HCT116 (cell line): ENCODE results near the gene CASKIN2. TPM values are rescaled to one million over a fixed set of nuclear protein-coding genes. Genes with fewer than 3 reads are reported as not detected.

Experiments
- ATAC-seq: fragments of 200-7000 bp; cut with Tn5 transposase; 2 replicates; pipeline ENCODE4 v1.9.1; 2020; ENCODE audit warnings: mild to moderate bottlenecking, moderate library complexity
- BruUV-seq: library from RNA; stranded (reverse); fragments of 400-500 nt; replicated peaks from 2 replicates; lab custom pipeline; 2021; lab: Mats Ljungman, UMichigan
- CTCF ChIA-PET: fragments of 300-600 bp; sonication (Branson Sonifier 250); formaldehyde crosslinking; loops from one replicate; lab custom pipeline; 2021; ENCODE audit warnings: antibody characterized with exemption; lab: Charles Lee
- POLR2A ChIA-PET: fragments of 300-600, 350-600 bp; sonication (Branson Sonifier 250); formaldehyde crosslinking; loops from one replicate; lab custom pipeline; 2021; ENCODE audit warnings: antibody characterized with exemption; lab: Charles Lee
- RAD21 ChIA-PET, 2 experiments: fragments of 300-600 bp; sonication (Branson Sonifier 250); formaldehyde crosslinking; loops; one replicate each; lab custom pipeline; 2023; ENCODE audit warnings: low total read pairs in 2 of 2; ENCODE audit not compliant: uncharacterized antibody in 2 of 2, unreplicated experiment in 2 of 2, low non-redundant PET in 1 of 2; lab: Charles Lee
- DNase-seq: peaks from one replicate; pipeline ENCODE4 v3.0.0-alpha.2; 2010; ENCODE audit warnings: low read depth, low spot score
- H2AFZ ChIP-seq: fragments of 200-600 bp; shearing (Covaris generic), sonication (generic); 2 replicates; pipeline ENCODE4 v1.6.1; 2017; ENCODE audit warnings: low read depth, mixed run types, mixed read lengths, antibody characterized with exemption, low read length; ENCODE audit not compliant: poor library complexity, severe bottlenecking
- H3K27ac ChIP-seq: 2 replicates; pipeline ENCODE4 v1.5.1; 2012; ENCODE audit warnings: low read depth, low read length
- H3K27me3 ChIP-seq: fragments of 200-600 bp; sonication (generic); 2 replicates; pipeline ENCODE4 v1.6.1; 2016; ENCODE audit warnings: mixed run types, low read length, mixed read lengths; ENCODE audit not compliant: insufficient read depth
- H3K36me3 ChIP-seq, 2 experiments: fragments of 200-500 bp in 1 of 2; fragments of 200-600 bp in 1 of 2; sonication (Bioruptor generic) in 1 of 2; sonication (generic) in 1 of 2; 2 replicates each; pipeline versions ENCODE4 v1.5.1 to v1.6.1; 2014 to 2016; ENCODE audit warnings: low read length in 2 of 2, inconsistent platforms in 1 of 2, mixed read lengths in 1 of 2, mixed run types in 1 of 2; ENCODE audit not compliant: insufficient read depth in 2 of 2, control insufficient read depth in 1 of 2
- H3K4me1 ChIP-seq, 2 experiments: fragments of 200-600 bp in 1 of 2; sonication (generic) in 1 of 2; 2 replicates each; pipeline versions ENCODE4 v1.5.1 to v1.6.1; 2012 to 2017; ENCODE audit warnings: low read length in 2 of 2, inconsistent platforms in 1 of 2, mild to moderate bottlenecking in 1 of 2, mixed read lengths in 1 of 2, mixed run types in 1 of 2, moderate library complexity in 1 of 2; ENCODE audit not compliant: insufficient read depth in 2 of 2, control insufficient read depth in 1 of 2
- H3K4me2 ChIP-seq: fragments of 200-600 bp; sonication (generic); 2 replicates; pipeline ENCODE4 v1.6.1; 2017; ENCODE audit warnings: mixed run types, low read length, mixed read lengths
- H3K4me3 ChIP-seq, 2 experiments: fragments of 200-600 bp in 1 of 2; sonication (generic) in 1 of 2; replicated peaks in 1 of 2; 2 replicates each; pipeline ENCODE4 v1.5.1; 2011 to 2016; ENCODE audit warnings: low read length in 2 of 2, control low read depth in 1 of 2, low read depth in 1 of 2, mild to moderate bottlenecking in 1 of 2, mixed read lengths in 1 of 2, mixed run types in 1 of 2
- H3K79me2 ChIP-seq: fragments of 200-600 bp; sonication (generic); 2 replicates; pipeline ENCODE4 v1.6.1; 2017; ENCODE audit warnings: mild to moderate bottlenecking, mixed run types, low read length, moderate library complexity, mixed read lengths; ENCODE audit not compliant: insufficient read depth
- H3K9ac ChIP-seq: fragments of 200-600 bp; sonication (generic); 2 replicates; pipeline ENCODE4 v1.6.1; 2016; ENCODE audit warnings: low read length, mixed read lengths
- H3K9me2 ChIP-seq: fragments of 200-600 bp; sonication (generic), shearing (Covaris generic); 2 replicates; pipeline ENCODE4 v1.6.1; 2017; ENCODE audit warnings: mixed run types, mild to moderate bottlenecking, moderate library complexity; ENCODE audit not compliant: insufficient read depth
- H3K9me3 ChIP-seq, 2 experiments: fragments of 200-500 bp in 1 of 2; fragments of 200-600 bp in 1 of 2; sonication (Bioruptor generic) in 1 of 2; sonication (generic) in 1 of 2; 2 replicates each; pipeline ENCODE4 v1.6.1; 2014 to 2017; ENCODE audit warnings: low read length in 2 of 2, mixed read lengths in 2 of 2, inconsistent platforms in 1 of 2, low read depth in 1 of 2, mild to moderate bottlenecking in 1 of 2, mixed run types in 1 of 2, moderate library complexity in 1 of 2; ENCODE audit not compliant: control insufficient read depth in 1 of 2, insufficient read depth in 1 of 2
- H4K20me1 ChIP-seq: fragments of 200-600 bp; sonication (generic), shearing (Covaris generic); 2 replicates; pipeline ENCODE4 v1.6.1; 2017; ENCODE audit warnings: mixed run types, mild to moderate bottlenecking, moderate library complexity; ENCODE audit not compliant: insufficient read depth
- ATF3 ChIP-seq: IDR thresholded peaks from 2 replicates; pipeline ENCODE4 v1.6.1; 2012
- CBX3 ChIP-seq: IDR thresholded peaks from 2 replicates; pipeline ENCODE4 v1.6.1; 2012; ENCODE audit warnings: low read depth
- CEBPB ChIP-seq: IDR thresholded peaks from 2 replicates; pipeline ENCODE4 v1.6.1; 2012; ENCODE audit warnings: low read depth
- CTCF ChIP-seq, 3 experiments: fragments of 200-600 bp in 1 of 3; sonication (generic) in 1 of 3; IDR thresholded peaks in 2 of 3; conservative IDR thresholded peaks in 1 of 3; 2 replicates each; pipeline ENCODE4 v1.5.1; 2012 to 2017; ENCODE audit warnings: low read depth in 2 of 3, low read length in 2 of 3, antibody characterized with exemption in 1 of 3, borderline replicate concordance in 1 of 3, control low read depth in 1 of 3, mild to moderate bottlenecking in 1 of 3, mixed read lengths in 1 of 3, mixed run types in 1 of 3, moderate library complexity in 1 of 3; ENCODE audit not compliant: insufficient read depth in 1 of 3
- EGR1 ChIP-seq: IDR thresholded peaks from 2 replicates; pipeline ENCODE4 v1.6.1; 2012; ENCODE audit warnings: low read depth
- EZH2phosphoT487 ChIP-seq: fragments of 200-600 bp; IDR thresholded peaks from 2 replicates; pipeline ENCODE4 v1.6.1; 2018; ENCODE audit warnings: antibody characterized with exemption, borderline replicate concordance
- FOSL1 ChIP-seq: IDR thresholded peaks from 2 replicates; pipeline ENCODE4 v1.6.1; 2012; ENCODE audit warnings: low read depth
- JUND ChIP-seq: IDR thresholded peaks from 2 replicates; pipeline ENCODE4 v1.6.1; 2012
- POLR2A ChIP-seq: IDR thresholded peaks from 2 replicates; pipeline ENCODE4 v1.7.0; 2011; ENCODE audit warnings: borderline replicate concordance; ENCODE audit not compliant: insufficient read depth, insufficient read length; ENCODE audit errors: extremely low read depth
- POLR2AphosphoS5 ChIP-seq: IDR thresholded peaks from 2 replicates; pipeline ENCODE4 v1.6.1; 2011; ENCODE audit warnings: mild to moderate bottlenecking, low read depth, low read length, moderate library complexity
- RAD21 ChIP-seq: IDR thresholded peaks from 2 replicates; pipeline ENCODE4 v1.6.1; 2012; ENCODE audit warnings: low read depth, mild to moderate bottlenecking
- SIN3A ChIP-seq: IDR thresholded peaks from 2 replicates; pipeline ENCODE4 v1.6.1; 2012; ENCODE audit warnings: low read depth
- SRF ChIP-seq: IDR thresholded peaks from 2 replicates; pipeline ENCODE4 v1.6.1; 2012; ENCODE audit warnings: low read depth
- TCF7L2 ChIP-seq: IDR thresholded peaks from 2 replicates; pipeline ENCODE4 v1.7.0; 2011; ENCODE audit warnings: borderline replicate concordance, inconsistent platforms; ENCODE audit not compliant: insufficient read depth, insufficient read length; ENCODE audit errors: extremely low read depth
- YY1 ChIP-seq: IDR thresholded peaks from 2 replicates; pipeline ENCODE4 v1.6.1; 2011; ENCODE audit warnings: low read length, low read depth, moderate library complexity, mild to moderate bottlenecking; ENCODE audit not compliant: insufficient replicate concordance; ENCODE audit errors: extremely low read depth
- ZFX ChIP-seq: fragments of 450-650 bp; IDR thresholded peaks from 2 replicates; pipeline ENCODE4 v1.6.1; 2017
- intact Hi-C: fragments of 100-400 bp; cut with micrococcal nuclease; formaldehyde crosslinking; loops from 2 replicates; pipeline ENCODE4 v1.10.0; 2022
- total RNA-seq: library from RNA; stranded (reverse); gene quantifications from one replicate; pipeline ENCODE4 v1.2.1, GENCODE V29; 2021; ENCODE audit not compliant: unreplicated experiment
- TF ChIP-seq, protein P1 (sequence below): IDR thresholded peaks from 2 replicates; pipeline ENCODE4 v1.6.1; 2011; ENCODE audit warnings: mild to moderate bottlenecking, low read length, moderate library complexity; ENCODE audit not compliant: insufficient replicate concordance; ENCODE audit errors: extremely low read depth
- TF ChIP-seq, protein P2 (sequence below): IDR thresholded peaks from 2 replicates; pipeline ENCODE4 v1.6.1; 2012

Gene CASKIN2
- total RNA-seq, 1 experiment from 2014 or later: 38.4 TPM

DNA sequence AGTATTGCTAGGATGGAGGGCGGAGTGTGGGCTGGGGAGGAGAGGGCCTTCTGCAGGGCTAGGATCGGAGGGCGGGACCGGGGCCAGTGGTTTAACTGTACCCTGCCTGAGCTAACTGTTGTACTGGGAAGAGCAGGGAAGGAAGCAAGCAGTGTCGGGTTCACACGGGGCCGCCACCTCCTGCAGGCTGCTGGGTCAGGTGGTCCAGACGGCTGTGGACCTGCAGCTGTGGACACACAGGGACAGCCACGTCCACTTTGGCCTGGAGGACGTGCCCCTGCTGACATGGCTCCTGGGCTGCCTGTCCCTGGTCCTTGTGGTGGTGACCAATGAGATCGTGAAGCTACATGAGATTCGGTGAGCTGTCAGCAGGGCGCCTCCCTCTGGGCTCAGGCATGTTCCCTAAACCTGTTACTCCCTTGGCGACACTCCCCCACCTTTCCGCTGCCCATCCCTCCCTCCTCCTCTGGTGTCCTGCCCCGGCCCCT is 16.6 kb downstream of the CASKIN2 start:
- intact Hi-C loops: no loop called here
- DNase-seq: no peak
- no peaks in the 10 kb centered on the region for H3K9me2 ChIP-seq
- H3K27ac ChIP-seq: no peak overlapping the region
- H3K27me3 ChIP-seq: no peaks in the 10 kb centered on the region
- no peaks in the 10 kb centered on the region for H4K20me1 ChIP-seq
- H2AFZ ChIP-seq: no peak overlapping the region
- H3K9ac ChIP-seq: no peak overlapping the region
- H3K79me2 ChIP-seq: no peaks in the 10 kb centered on the region
- POLR2A ChIA-PET: interaction anchor here (0.7 kb wide), 1 partner anchor 14 kb away, joined by 3 read pairs; no protein-coding TSS in a partner anchor
- H3K9me3 ChIP-seq: no peaks in the 10 kb centered on the region
- no peak for TF ChIP-seq ZFX
- no peak for TF ChIP-seq EGR1
- TF ChIP-seq FOSL1: no peak
- TF ChIP-seq EZH2phosphoT487: no peak
- TF ChIP-seq JUND: no peak
- no peak for TF ChIP-seq YY1
- no peak for TF ChIP-seq RAD21
- TF ChIP-seq POLR2A: no peak
- TF ChIP-seq SRF: no peak
- TF ChIP-seq TCF7L2: no peak
- TF ChIP-seq, protein P1, sequence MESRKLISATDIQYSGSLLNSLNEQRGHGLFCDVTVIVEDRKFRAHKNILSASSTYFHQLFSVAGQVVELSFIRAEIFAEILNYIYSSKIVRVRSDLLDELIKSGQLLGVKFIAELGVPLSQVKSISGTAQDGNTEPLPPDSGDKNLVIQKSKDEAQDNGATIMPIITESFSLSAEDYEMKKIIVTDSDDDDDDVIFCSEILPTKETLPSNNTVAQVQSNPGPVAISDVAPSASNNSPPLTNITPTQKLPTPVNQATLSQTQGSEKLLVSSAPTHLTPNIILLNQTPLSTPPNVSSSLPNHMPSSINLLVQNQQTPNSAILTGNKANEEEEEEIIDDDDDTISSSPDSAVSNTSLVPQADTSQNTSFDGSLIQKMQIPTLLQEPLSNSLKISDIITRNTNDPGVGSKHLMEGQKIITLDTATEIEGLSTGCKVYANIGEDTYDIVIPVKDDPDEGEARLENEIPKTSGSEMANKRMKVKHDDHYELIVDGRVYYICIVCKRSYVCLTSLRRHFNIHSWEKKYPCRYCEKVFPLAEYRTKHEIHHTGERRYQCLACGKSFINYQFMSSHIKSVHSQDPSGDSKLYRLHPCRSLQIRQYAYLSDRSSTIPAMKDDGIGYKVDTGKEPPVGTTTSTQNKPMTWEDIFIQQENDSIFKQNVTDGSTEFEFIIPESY: no peak
- no peak for TF ChIP-seq CEBPB
- no peak for TF ChIP-seq CBX3
- no peak for TF ChIP-seq SIN3A
- TF ChIP-seq CTCF (IDR thresholded peaks at IDR 0.05 in 2 of 3, conservative IDR thresholded peaks at IDR 0.05 in 1 of 3; ENCODE audit: borderline replicate concordance in 1 of 3, insufficient read depth in 1 of 3, low read depth in 2 of 3, low read length in 2 of 3): no peak
- TF ChIP-seq, protein P2, sequence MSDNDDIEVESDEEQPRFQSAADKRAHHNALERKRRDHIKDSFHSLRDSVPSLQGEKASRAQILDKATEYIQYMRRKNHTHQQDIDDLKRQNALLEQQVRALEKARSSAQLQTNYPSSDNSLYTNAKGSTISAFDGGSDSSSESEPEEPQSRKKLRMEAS: no peak
- no peak for TF ChIP-seq POLR2AphosphoS5
- TF ChIP-seq ATF3: no peak
- TF ChIP-seq, all 23 proteins: peak for 0
- Histone ChIP-seq H3K4me1 (no peaks in the 10 kb centered on the region), H3K4me3 (no peak overlapping the region), H3K4me2 (no peak overlapping the region), H3K36me3 (peaks cover 13 to 17% of the 10 kb centered on the region in 2 experiments; a peak in 2 of 4 replicates)
- BruUV-seq: no TSS peak
- ChIA-PET CTCF (no interaction called here), RAD21 (no interaction called here)
- peak; percentile 59 for ATAC-seq
